ENCODE data around the gene DPP4. TPM values are rescaled to one million over a fixed set of nuclear protein-coding genes. Genes with fewer than 3 reads are reported as not detected.
A peak's percentile ranks its signal among the peaks of the same experiment; 100 is the strongest.

The DPP4 gene
- total and polyA plus RNA-seq, 2 of the 13 experiments (the other 11 are each of a cell fraction or from before 2014, with no cell fraction given), result 39.4 to 109 TPM

DNA sequence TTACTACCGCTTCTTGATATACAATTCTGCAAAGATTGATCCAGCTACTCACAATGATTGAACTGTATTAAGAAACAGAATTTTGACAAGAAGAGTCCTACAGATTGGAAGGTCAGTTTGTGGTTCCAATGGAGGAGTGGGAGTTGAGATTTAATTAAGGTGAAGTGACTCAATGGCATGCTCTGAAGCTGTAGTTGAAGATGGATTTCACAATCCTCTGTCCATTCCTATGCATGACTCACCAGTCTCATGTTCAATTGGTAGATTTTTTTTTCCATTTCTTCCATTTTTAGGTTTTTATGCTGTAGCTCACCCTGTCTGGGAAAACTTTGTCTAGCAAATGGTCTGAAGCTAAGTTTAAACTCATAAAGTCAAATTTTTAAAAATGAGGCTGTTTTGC, 83.3 kb downstream of the DPP4 start:
- in situ Hi-C loops (cut with HindIII; ENCODE audit: extremely low pct_ligation_motif_present, low pct_unique_long_range_greater_than_20kb), result loop anchor here (25.0 kb wide), 1 partner anchor 322 kb away; the partner anchor contains the start of gene IFIH1
- WGBS (ENCODE audit: low lambda C conversion rate), result 96% methylated on average over 1 of the region's 1 CpG
- H3K4me3 ChIP-seq (replicated peaks in 1 of 3; ENCODE audit: insufficient read depth in 1 of 3, low read depth in 2 of 3, low read length in 3 of 3), result no peak overlapping the region
- FAIRE-seq, result no peak
- peaks cover 7% of the 10 kb centered on the region for H3K4me1 ChIP-seq (ENCODE audit: insufficient read depth, low read length)
- POLR2A ChIA-PET, result no interaction called here
- H3K36me3 ChIP-seq (replicated peaks in 1 of 2; ENCODE audit: control insufficient read depth in 1 of 2, insufficient read depth in 2 of 2, low read length in 2 of 2), result peaks cover 0 to 16% of the 10 kb centered on the region in 2 experiments; a peak in 3 of 5 replicates
- no peak for ATAC-seq
- no peak overlapping the region for H3K4me2 ChIP-seq (ENCODE audit: low read depth, low read length)
- no peaks in the 10 kb centered on the region; a peak in 1 of 5 replicates for H3K27me3 ChIP-seq (ENCODE audit: control insufficient read depth in 1 of 2, insufficient read depth in 2 of 2, low read length in 2 of 2)
- DNase-seq (ENCODE audit: low spot score), result peak; percentile 62
- no peak overlapping the region for H3K27ac ChIP-seq (ENCODE audit: extremely low read length, insufficient read depth, low read length)
- no peaks in the 10 kb centered on the region for H4K20me1 ChIP-seq (ENCODE audit: insufficient read depth, low read length)
- no peaks in the 10 kb centered on the region for H3K9me3 ChIP-seq (ENCODE audit: low read length)
- H3K79me2 ChIP-seq (ENCODE audit: insufficient read depth, low read length), result no peaks in the 10 kb centered on the region
- CTCF ChIA-PET (ENCODE audit: low intra/inter-chr PET ratio, low total read pairs), result no interaction called here
- H3K9ac ChIP-seq (ENCODE audit: insufficient read depth, low read depth, low read length), result no peak overlapping the region
- intact Hi-C loops (cut with micrococcal nuclease; ENCODE audit: unreplicated experiment), result no loop called here
- BruUV-seq (replicated peaks), result no TSS peak
- no peak overlapping the region for H2AFZ ChIP-seq (ENCODE audit: low read length)
- TF ChIP-seq ZNF644 (CRISPR knock-in tag; IDR thresholded peaks at IDR 0.05; ENCODE audit: low read depth) (0 out of 2 replicates have a peak, but pooled peaks have one; percentile 18), POLR2AphosphoS5 (IDR thresholded peaks at IDR 0.05; ENCODE audit: low read depth, low read length) (no peak), ZNF343 (CRISPR knock-in tag; IDR thresholded peaks at IDR 0.05) (no peak), THAP11 (CRISPR knock-in tag; IDR thresholded peaks at IDR 0.05) (no peak), HOMEZ (CRISPR knock-in tag; IDR thresholded peaks at IDR 0.05; ENCODE audit: low read depth) (peak; percentile 77; the same call in 1 of the 2 replicates), ZNF552 (CRISPR knock-in tag; IDR thresholded peaks at IDR 0.05; ENCODE audit: borderline replicate concordance) (no peak), ZMYM2 (CRISPR knock-in tag; IDR thresholded peaks at IDR 0.05) (no peak), ZMYM4 (CRISPR knock-in tag; IDR thresholded peaks at IDR 0.05) (no peak), PLRG1 (conservative IDR thresholded peaks at IDR 0.05) (no peak), NR2C2 (CRISPR knock-in tag; IDR thresholded peaks at IDR 0.05; ENCODE audit: borderline replicate concordance) (no peak), CSRNP1 (CRISPR knock-in tag; IDR thresholded peaks at IDR 0.05) (no peak), GATA4 (IDR thresholded peaks at IDR 0.05; ENCODE audit: borderline replicate concordance, low read depth) (no peak), ZNF263 (CRISPR knock-in tag; IDR thresholded peaks at IDR 0.05) (no peak), SKI (IDR thresholded peaks at IDR 0.05; ENCODE audit: partially characterized antibody) (no peak), ZNF180 (CRISPR knock-in tag; IDR thresholded peaks at IDR 0.05; ENCODE audit: borderline replicate concordance, low read depth) (no peak), FOSL2 (CRISPR knock-in tag; IDR thresholded peaks at IDR 0.05) (peak; percentile 82)
- TF ChIP-seq, protein P1, sequence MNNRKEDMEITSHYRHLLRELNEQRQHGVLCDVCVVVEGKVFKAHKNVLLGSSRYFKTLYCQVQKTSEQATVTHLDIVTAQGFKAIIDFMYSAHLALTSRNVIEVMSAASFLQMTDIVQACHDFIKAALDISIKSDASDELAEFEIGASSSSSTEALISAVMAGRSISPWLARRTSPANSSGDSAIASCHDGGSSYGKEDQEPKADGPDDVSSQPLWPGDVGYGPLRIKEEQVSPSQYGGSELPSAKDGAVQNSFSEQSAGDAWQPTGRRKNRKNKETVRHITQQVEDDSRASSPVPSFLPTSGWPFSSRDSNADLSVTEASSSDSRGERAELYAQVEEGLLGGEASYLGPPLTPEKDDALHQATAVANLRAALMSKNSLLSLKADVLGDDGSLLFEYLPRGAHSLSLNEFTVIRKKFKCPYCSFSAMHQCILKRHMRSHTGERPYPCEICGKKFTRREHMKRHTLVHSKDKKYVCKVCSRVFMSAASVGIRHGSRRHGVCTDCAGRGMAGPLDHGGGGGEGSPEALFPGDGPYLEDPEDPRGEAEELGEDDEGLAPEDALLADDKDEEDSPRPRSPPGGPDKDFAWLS (CRISPR knock-in tag; IDR thresholded peaks at IDR 0.05; ENCODE audit: borderline replicate concordance), result no peak
- TF ChIP-seq, protein P2, sequence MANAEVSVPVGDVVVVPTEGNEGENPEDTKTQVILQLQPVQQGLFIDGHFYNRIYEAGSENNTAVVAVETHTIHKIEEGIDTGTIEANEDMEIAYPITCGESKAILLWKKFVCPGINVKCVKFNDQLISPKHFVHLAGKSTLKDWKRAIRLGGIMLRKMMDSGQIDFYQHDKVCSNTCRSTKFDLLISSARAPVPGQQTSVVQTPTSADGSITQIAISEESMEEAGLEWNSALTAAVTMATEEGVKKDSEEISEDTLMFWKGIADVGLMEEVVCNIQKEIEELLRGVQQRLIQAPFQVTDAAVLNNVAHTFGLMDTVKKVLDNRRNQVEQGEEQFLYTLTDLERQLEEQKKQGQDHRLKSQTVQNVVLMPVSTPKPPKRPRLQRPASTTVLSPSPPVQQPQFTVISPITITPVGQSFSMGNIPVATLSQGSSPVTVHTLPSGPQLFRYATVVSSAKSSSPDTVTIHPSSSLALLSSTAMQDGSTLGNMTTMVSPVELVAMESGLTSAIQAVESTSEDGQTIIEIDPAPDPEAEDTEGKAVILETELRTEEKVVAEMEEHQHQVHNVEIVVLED (CRISPR knock-in tag; IDR thresholded peaks at IDR 0.05; ENCODE audit: borderline replicate concordance), result no peak
- TF ChIP-seq, protein P3, sequence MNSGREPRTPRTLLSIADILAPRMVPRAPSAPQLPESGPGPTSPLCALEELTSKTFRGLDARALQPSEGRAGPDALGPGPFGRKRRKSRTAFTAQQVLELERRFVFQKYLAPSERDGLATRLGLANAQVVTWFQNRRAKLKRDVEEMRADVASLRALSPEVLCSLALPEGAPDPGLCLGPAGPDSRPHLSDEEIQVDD (CRISPR knock-in tag; IDR thresholded peaks at IDR 0.05; ENCODE audit: borderline replicate concordance), result no peak
